Esophagus (tissue), 2 donors: ENCODE data around the gene ANKS1B. TPM values are rescaled to one million over a fixed set of nuclear protein-coding genes. Genes with fewer than 3 reads are reported as not detected.
"Not testable (repeated sequence)": the region's sequence is repeated elsewhere in the genome, so short reads cannot be mapped to it uniquely, and the experiment has no call there.

ENCODE experiments used
- H3K27ac ChIP-seq, 2 donors: one replicate each; pipeline ENCODE4 v1.5.1; 2013; ENCODE audit warnings: low read depth in 2 of 2, mild to moderate bottlenecking in 2 of 2, inconsistent platforms in 1 of 2, low read length in 1 of 2, moderate library complexity in 1 of 2
- H3K27me3 ChIP-seq, 2 donors: one replicate each; pipeline ENCODE4 v1.6.1; 2013; ENCODE audit warnings: low read length in 2 of 2, control low read depth in 1 of 2, mild to moderate bottlenecking in 1 of 2; ENCODE audit not compliant: insufficient read depth in 2 of 2, control insufficient read depth in 1 of 2
- H3K36me3 ChIP-seq, 2 donors: one replicate each; pipeline ENCODE4 v1.6.1; 2013; ENCODE audit warnings: low read length in 1 of 2; ENCODE audit not compliant: control insufficient read depth in 2 of 2, insufficient read depth in 2 of 2
- H3K4me1 ChIP-seq, 2 donors: one replicate each; pipeline ENCODE4 v1.6.1; 2013; ENCODE audit warnings: low read length in 1 of 2; ENCODE audit not compliant: control insufficient read depth in 2 of 2, insufficient read depth in 2 of 2
- H3K4me3 ChIP-seq, 2 donors: one replicate each; pipeline ENCODE4 v1.5.1; 2013; ENCODE audit warnings: low read length in 2 of 2, mild to moderate bottlenecking in 2 of 2, low read depth in 1 of 2, moderate library complexity in 1 of 2
- H3K9me3 ChIP-seq, 2 donors: one replicate each; pipeline ENCODE4 v1.6.1; 2013; ENCODE audit warnings: mild to moderate bottlenecking in 2 of 2, low read depth in 1 of 2, low read length in 1 of 2, moderate library complexity in 1 of 2; ENCODE audit not compliant: control insufficient read depth in 2 of 2, insufficient read depth in 1 of 2
- WGBS, 2 donors: extraction: QIAGEN DNeasy Blood & Tissue Kit; methylation state at CpG; one replicate each; pipeline ENCODE4 v1.1.7; 2013; 5-methylcytosine and 5-hydroxymethylcytosine counted together
- polyA plus RNA-seq, 2 donors: library from polyadenylated mRNA; stranded (reverse); fragments of 200-250 nt; gene quantifications; one replicate each; pipeline ENCODE4 v1.2.3, GENCODE V29; 2013
- donor health status: healthy with polysubstance abuse.
- donor health status: Bipolar disorder and iron deficiency.

The ANKS1B gene
- polyA plus RNA-seq, 2 donors, result 0.85 to 1.0 TPM

DNA sequence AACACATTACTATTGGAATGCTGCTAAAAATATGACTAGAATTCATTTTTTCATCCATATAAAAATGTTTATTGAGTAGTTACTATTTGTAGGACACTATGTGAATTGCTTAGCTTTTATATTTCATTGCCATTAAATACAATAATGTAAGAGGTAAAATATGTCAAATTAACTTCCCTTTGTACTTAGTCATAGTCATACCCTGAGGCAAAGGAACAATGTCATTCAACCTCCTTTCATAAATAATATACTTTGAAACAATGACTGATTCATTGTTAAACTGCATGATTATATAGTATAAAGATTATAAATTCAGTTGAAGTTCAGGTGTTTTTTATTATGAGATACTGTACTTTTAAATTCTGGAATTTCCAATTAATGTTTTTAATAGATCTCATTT lies 232.0 kb downstream of the ANKS1B start:
- Histone ChIP-seq H3K4me3 (no peak overlapping the region), H3K9me3 (no peaks in the 10 kb centered on the region), H3K4me1 (no peaks in the 10 kb centered on the region), H3K36me3 (no peaks in the 10 kb centered on the region), H3K27me3 (no peaks in the 10 kb centered on the region), H3K27ac (no peak overlapping the region)

DNA sequence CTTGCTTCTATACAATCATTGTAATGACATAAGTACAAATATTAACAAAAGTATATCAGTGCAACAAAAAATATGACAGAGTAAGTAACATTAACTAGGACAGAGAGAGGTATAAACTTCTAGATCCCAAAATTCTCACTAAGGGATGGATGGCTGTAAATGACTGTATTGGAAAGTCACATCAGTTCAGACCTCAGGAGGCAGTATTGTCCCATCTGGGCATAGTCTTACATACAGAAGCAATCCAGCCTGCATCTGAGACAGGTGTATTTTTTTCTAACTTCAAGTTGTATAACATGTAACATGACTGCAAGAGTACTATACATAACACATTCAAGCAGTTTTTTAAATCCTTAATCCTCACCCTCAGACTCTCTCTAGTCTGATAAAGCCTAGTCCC lies 238.2 kb downstream of the ANKS1B start:
- H3K9me3 ChIP-seq, result no peaks in the 10 kb centered on the region
- H3K4me3 ChIP-seq, result no peak overlapping the region
- H3K4me1 ChIP-seq, result no peaks in the 10 kb centered on the region

GRCh38 chr12:99745895-99746294 lies 238.8 kb downstream of the ANKS1B start:
- Histone ChIP-seq H3K9me3 (no peaks in the 10 kb centered on the region), H3K4me1 (no peaks in the 10 kb centered on the region), H3K4me3 (no peak overlapping the region), H3K27ac (no peak overlapping the region), H3K36me3 (no peaks in the 10 kb centered on the region), H3K27me3 (no peaks in the 10 kb centered on the region)
- 54 to 62% methylated on average over 2 of the region's 2 CpGs for WGBS, 2 donors

More for the DNA sequence above, 238.2 kb downstream of the ANKS1B start:
- Histone ChIP-seq H3K27ac (no peak overlapping the region), H3K36me3 (no peaks in the 10 kb centered on the region), H3K27me3 (no peaks in the 10 kb centered on the region)

DNA sequence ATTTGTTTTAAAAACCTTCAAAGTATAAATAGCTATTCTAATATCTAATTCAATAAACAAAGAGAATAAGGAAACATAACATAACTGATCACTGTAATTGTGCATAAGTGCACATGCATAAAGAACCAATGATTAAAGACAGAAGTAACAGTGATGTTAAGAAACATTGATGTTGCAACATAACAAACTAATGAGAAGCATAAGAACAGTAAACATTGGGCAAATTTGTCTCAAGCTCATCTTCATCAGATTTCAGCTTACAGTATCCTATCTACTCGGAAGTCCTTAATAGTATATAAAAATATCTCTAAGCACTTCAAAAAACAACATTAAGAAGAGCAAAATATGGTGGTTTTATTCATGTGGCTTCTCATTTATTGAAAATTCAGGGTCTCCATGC lies 239.6 kb downstream of the ANKS1B start:
- H3K4me1 ChIP-seq, result no peaks in the 10 kb centered on the region
- 84 to 85% methylated on average over 1 of the region's 1 CpG for WGBS, 2 donors
- no peak overlapping the region for H3K4me3 ChIP-seq
- H3K27ac ChIP-seq, result no peak overlapping the region
- H3K36me3 ChIP-seq, result no peaks in the 10 kb centered on the region
- H3K9me3 ChIP-seq, result no peaks in the 10 kb centered on the region
- H3K27me3 ChIP-seq, result no peaks in the 10 kb centered on the region

GRCh38 chr12:99736760-99737269 lies 247.9 kb downstream of the ANKS1B start:
- Histone ChIP-seq H3K4me1 (no peaks in the 10 kb centered on the region), H3K27me3 (no peaks in the 10 kb centered on the region), H3K4me3 (no peak overlapping the region), H3K27ac (no peak overlapping the region), H3K9me3 (no peaks in the 10 kb centered on the region), H3K36me3 (no peaks in the 10 kb centered on the region)
- WGBS, 2 donors, result 68 to 71% methylated on average over 1 of the region's 1 CpG

- 67 to 68% methylated on average over 1 of the region's 1 CpG for WGBS, 2 donors
These were observed 252.6 kb downstream of the ANKS1B start for GRCh38 chr12:99732131-99732530.

GRCh38 chr12:99722690-99723486 lies 261.8 kb downstream of the ANKS1B start:
- Histone ChIP-seq H3K27ac (no peak overlapping the region), H3K27me3 (no peaks in the 10 kb centered on the region), H3K4me1 (no peaks in the 10 kb centered on the region), H3K36me3 (no peaks in the 10 kb centered on the region), H3K9me3 (peaks cover 0 to 6% of the 10 kb centered on the region in 2 donors), H3K4me3 (no peak overlapping the region)
- 78 to 87% methylated on average over 9 of the region's 9 CpGs for WGBS, 2 donors

More at GRCh38 chr12:99732131-99732530, 252.6 kb downstream of the ANKS1B start:
- Histone ChIP-seq H3K4me3 (no peak overlapping the region), H3K36me3 (no peaks in the 10 kb centered on the region), H3K9me3 (no peaks in the 10 kb centered on the region), H3K27me3 (no peaks in the 10 kb centered on the region), H3K4me1 (no peaks in the 10 kb centered on the region), H3K27ac (no peak overlapping the region)

- WGBS, 2 donors, result 57 to 92% methylated on average over 2 of the region's 2 CpGs
These were observed 262.9 kb downstream of the ANKS1B start for GRCh38 chr12:99721715-99722275.

GRCh38 chr12:99720083-99720465 lies 264.7 kb downstream of the ANKS1B start:
- not testable (repeated sequence) for H3K4me3 ChIP-seq, H3K4me1 ChIP-seq, H3K36me3 ChIP-seq, H3K27ac ChIP-seq, H3K27me3 ChIP-seq, H3K9me3 ChIP-seq
- WGBS, 2 donors, result 84 to 85% methylated on average over 4 of the region's 4 CpGs

More at GRCh38 chr12:99721715-99722275, 262.9 kb downstream of the ANKS1B start:
- Histone ChIP-seq H3K4me1 (no peaks in the 10 kb centered on the region), H3K9me3 (peaks cover 0 to 6% of the 10 kb centered on the region in 2 donors), H3K4me3 (no peak overlapping the region), H3K36me3 (no peaks in the 10 kb centered on the region), H3K27me3 (no peaks in the 10 kb centered on the region), H3K27ac (no peak overlapping the region)
